ENCODE data around the gene CHCHD10. TPM values are rescaled to one million over a fixed set of nuclear protein-coding genes. Genes with fewer than 3 reads are reported as not detected.

Gene CHCHD10
- total and polyA plus RNA-seq, 2 of the 8 experiments (the other 6 are each of a cell fraction or from before 2014, with no cell fraction given), result 58.3 to 94.5 TPM

DNA sequence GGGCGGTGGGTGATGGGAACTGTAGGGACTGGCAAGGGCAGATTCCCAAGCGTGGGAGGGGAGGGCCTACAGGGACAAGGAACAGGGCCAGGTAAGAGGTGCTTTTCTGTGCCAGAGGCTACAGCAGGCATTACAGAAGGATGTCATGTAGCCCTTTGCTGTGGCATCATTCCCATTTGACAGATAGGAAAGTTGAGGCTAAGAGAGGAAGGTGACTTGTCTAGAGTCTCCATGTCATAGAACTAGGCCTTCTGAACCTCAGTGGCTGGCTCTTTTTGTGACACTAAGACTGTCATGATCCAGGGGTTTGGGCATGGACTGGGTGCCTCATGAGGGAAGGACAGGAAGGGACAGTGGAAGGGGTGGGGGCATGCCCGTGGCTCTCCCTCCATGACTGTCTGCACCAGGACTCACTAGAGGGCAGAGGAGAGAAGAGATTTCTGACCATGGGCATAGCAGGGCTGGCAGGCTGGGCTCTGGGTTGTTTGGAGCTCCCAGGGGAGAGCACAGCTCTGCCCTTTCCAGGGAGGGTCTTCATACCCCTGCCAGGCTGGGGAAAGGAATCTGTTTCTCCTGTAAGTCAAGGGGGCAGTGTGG lies 8.1 kb upstream of the CHCHD10 start:
- Histone ChIP-seq H3K18ac (ENCODE audit: extremely low read depth, low read length) (no peak overlapping the region), H2BK5ac (ENCODE audit: low read depth, low read length) (no peak overlapping the region), H3K56ac (replicated peaks; ENCODE audit: insufficient read length, low read depth, low read length) (no peak overlapping the region), H3K4me1 (replicated peaks in 1 of 4; ENCODE audit: control insufficient read depth in 3 of 4, insufficient read depth in 4 of 4, low read length in 3 of 4) (peaks cover 0 to 14% (median 5%) of the 10 kb centered on the region in 4 experiments; a peak in 3 of 7 replicates), H3K27me3 (replicated peaks in 1 of 4; ENCODE audit: control insufficient read depth in 3 of 4, extremely low read depth in 1 of 4, insufficient read depth in 3 of 4, low read length in 3 of 4) (peaks cover 0 to 20% (median 14%) of the 10 kb centered on the region in 4 experiments; a peak in 5 of 7 replicates), H3K23me2 (ENCODE audit: low read depth, low read length) (peaks cover 11% of the 10 kb centered on the region; the same call in 1 of the 2 replicates), H2BK120ac (replicated peaks; ENCODE audit: low read depth, low read length) (no peak overlapping the region), H3K36me3 (ENCODE audit: control insufficient read depth in 2 of 4, insufficient read depth in 4 of 4, low read length in 3 of 4) (no peaks in the 10 kb centered on the region), H3K79me2 (ENCODE audit: control insufficient read depth in 1 of 2, insufficient read depth in 2 of 2, low read length in 2 of 2) (no peaks in the 10 kb centered on the region), H3K79me1 (ENCODE audit: low read depth, low read length) (no peaks in the 10 kb centered on the region), H2BK15ac (ENCODE audit: low read length) (no peak overlapping the region), H4K91ac (replicated peaks; ENCODE audit: insufficient read length, low read length) (no peak overlapping the region), H4K20me1 (replicated peaks in 1 of 2; ENCODE audit: control insufficient read depth in 1 of 2, insufficient read depth in 2 of 2, low read length in 2 of 2) (peaks cover 2 to 4% of the 10 kb centered on the region in 2 experiments), H2BK20ac (ENCODE audit: low read length) (no peak overlapping the region), H2AFZ (ENCODE audit: low read length) (no peak overlapping the region), H4K5ac (ENCODE audit: insufficient read length, low read depth, low read length) (no peak overlapping the region), H3K14ac (ENCODE audit: insufficient read length) (no peak overlapping the region), H3K9ac (replicated peaks in 1 of 4; ENCODE audit: extremely low read depth in 1 of 4, low read depth in 3 of 4, low read length in 3 of 4) (no peak overlapping the region), H3K4me2 (ENCODE audit: insufficient read depth in 1 of 2, low read depth in 2 of 2, low read length in 2 of 2) (no peak overlapping the region), H2AK5ac (ENCODE audit: low read depth, low read length) (0 out of 2 replicates have a peak overlapping the region, but pooled peaks have one; percentile 24), H3K27ac (ENCODE audit: low read depth, low read length) (no peak overlapping the region), H3K4me3 (ENCODE audit: extremely low read depth in 1 of 4, insufficient read depth in 2 of 4, low read depth in 3 of 4, low read length in 4 of 4) (no peak overlapping the region), H3K9me3 (ENCODE audit: insufficient read depth in 2 of 2, low read depth in 1 of 2, low read length in 1 of 2) (no peaks in the 10 kb centered on the region), H3K23ac (ENCODE audit: insufficient read length) (no peak overlapping the region), H2BK12ac (ENCODE audit: low read depth, low read length) (no peak overlapping the region), H3K4ac (replicated peaks; ENCODE audit: insufficient read length, low read depth, low read length) (no peak overlapping the region), H4K8ac (ENCODE audit: extremely low read depth, insufficient read depth, low read length) (no peak overlapping the region)
- DNase-seq (ENCODE audit: low read depth in 1 of 2, low spot score in 2 of 2) (no peak), FAIRE-seq (no peak)
- CTCF ChIA-PET (ENCODE audit: partially characterized antibody), result interaction anchor here (0.6 to 5.8 kb wide), 5 partner anchors 12 to 117 kb away, joined by 3 to 42 read pairs (median 8); partner anchors contain the start of gene SMARCB1
- POLR2A ChIA-PET (ENCODE audit: partially characterized antibody), result interaction anchor here (1.3 to 5.7 kb wide), 5 partner anchors 10 to 73 kb away, joined by 3 to 45 read pairs (median 4); partner anchors contain the start of gene SMARCB1
- WGBS, 2 experiments (ENCODE audit: extremely low coverage in 1 of 2, insufficient coverage in 1 of 2, insufficient read length in 1 of 2, insufficient replicate concordance in 2 of 2, low coverage in 1 of 2, low lambda C conversion rate in 2 of 2, missing lambda C conversion rate in 1 of 2), result 80% methylated on average over 3 of the region's 3 CpGs; no CpG with 5 or more reads in 1 of the 2 experiments
- TF ChIP-seq SIRT6 (IDR thresholded peaks at IDR 0.05; ENCODE audit: low read length) (no peak), YY1 (IDR thresholded peaks at IDR 0.05; ENCODE audit: low read depth, low read length) (no peak), CBX5 (IDR thresholded peaks at IDR 0.05; ENCODE audit: low read depth, low read length) (no peak), KDM1A (IDR thresholded peaks at IDR 0.05; ENCODE audit: borderline replicate concordance, low read length) (peak; percentile 64; the same call in 1 of the 2 replicates), CREB1 (IDR thresholded peaks at IDR 0.05) (no peak), EZH2 (IDR thresholded peaks at IDR 0.05; ENCODE audit: low read depth, low read length, severe bottlenecking) (no peak), RAD21 (IDR thresholded peaks at IDR 0.05 in 1 of 2, conservative IDR thresholded peaks at IDR 0.05 in 1 of 2; ENCODE audit: low read depth in 2 of 2, low read length in 2 of 2) (0 out of 4 replicates have a peak, but pooled peaks of 1 of the 2 experiments have one; percentile 5), SIN3A (conservative IDR thresholded peaks at IDR 0.05 in 1 of 2, IDR thresholded peaks at IDR 0.05 in 1 of 2; ENCODE audit: low read depth in 1 of 2, low read length in 2 of 2) (no peak)
- TF ChIP-seq, protein P1, sequence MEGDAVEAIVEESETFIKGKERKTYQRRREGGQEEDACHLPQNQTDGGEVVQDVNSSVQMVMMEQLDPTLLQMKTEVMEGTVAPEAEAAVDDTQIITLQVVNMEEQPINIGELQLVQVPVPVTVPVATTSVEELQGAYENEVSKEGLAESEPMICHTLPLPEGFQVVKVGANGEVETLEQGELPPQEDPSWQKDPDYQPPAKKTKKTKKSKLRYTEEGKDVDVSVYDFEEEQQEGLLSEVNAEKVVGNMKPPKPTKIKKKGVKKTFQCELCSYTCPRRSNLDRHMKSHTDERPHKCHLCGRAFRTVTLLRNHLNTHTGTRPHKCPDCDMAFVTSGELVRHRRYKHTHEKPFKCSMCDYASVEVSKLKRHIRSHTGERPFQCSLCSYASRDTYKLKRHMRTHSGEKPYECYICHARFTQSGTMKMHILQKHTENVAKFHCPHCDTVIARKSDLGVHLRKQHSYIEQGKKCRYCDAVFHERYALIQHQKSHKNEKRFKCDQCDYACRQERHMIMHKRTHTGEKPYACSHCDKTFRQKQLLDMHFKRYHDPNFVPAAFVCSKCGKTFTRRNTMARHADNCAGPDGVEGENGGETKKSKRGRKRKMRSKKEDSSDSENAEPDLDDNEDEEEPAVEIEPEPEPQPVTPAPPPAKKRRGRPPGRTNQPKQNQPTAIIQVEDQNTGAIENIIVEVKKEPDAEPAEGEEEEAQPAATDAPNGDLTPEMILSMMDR (IDR thresholded peaks at IDR 0.05; ENCODE audit: control extremely low read depth in 1 of 3, insufficient read depth in 1 of 3, low read depth in 1 of 3, low read length in 3 of 3), result peak in 1 of 3 experiments; percentile 8; a peak in 1 of 4 replicates
